Endothelial cell of umbilical vein (primary cell): ENCODE data around the gene PCDH7. TPM values are rescaled to one million over a fixed set of nuclear protein-coding genes. Genes with fewer than 3 reads are reported as not detected.
A peak's percentile ranks its signal among the peaks of the same experiment; 100 is the strongest.

ENCODE experiments used
- BruUV-seq: library from RNA; stranded (reverse); fragments of 400-500 nt; replicated peaks from 2 replicates; lab custom pipeline; 2021; lab: Mats Ljungman, UMichigan
- CTCF ChIA-PET: fragments of 300-600, 350-600 bp; sonication (Branson Sonifier 250); formaldehyde crosslinking; loops from one replicate; lab custom pipeline; 2021; ENCODE audit warnings: antibody characterized with exemption, inconsistent platforms; lab: Charles Lee
- POLR2A ChIA-PET: fragments of 300-600, 350-600 bp; sonication (Branson Sonifier 250); formaldehyde crosslinking; loops from one replicate; lab custom pipeline; 2021; ENCODE audit warnings: antibody characterized with exemption, inconsistent platforms; lab: Charles Lee
- DNase-seq: peaks from one replicate; pipeline ENCODE4 v3.0.0-alpha.2; 2011; ENCODE audit warnings: low read depth, low spot score
- FAIRE-seq: peaks from 2 replicates; lab custom pipeline; 2011; peaks lifted over from hg19 to GRCh38; lab: Jason Lieb, UNC
- H2AFZ ChIP-seq: 2 replicates; pipeline ENCODE4 v1.6.0; 2012; ENCODE audit warnings: low read depth, low read length, control low read depth, inconsistent platforms
- H3K27ac ChIP-seq: 2 replicates; pipeline ENCODE4 v1.5.1; 2011; ENCODE audit warnings: low read depth, mild to moderate bottlenecking, control low read depth, low read length, moderate library complexity; ENCODE audit not compliant: insufficient read depth
- H3K27me3 ChIP-seq, 2 experiments: 2 replicates each; pipeline versions ENCODE4 v1.6.0 to v1.6.1; 2011; ENCODE audit warnings: low read length in 2 of 2, mixed read lengths in 1 of 2; ENCODE audit not compliant: control insufficient read depth in 2 of 2, insufficient read depth in 2 of 2
- H3K36me3 ChIP-seq, 2 experiments: 2 replicates in 1 of 2; 3 replicates in 1 of 2; pipeline ENCODE4 v1.5.1; 2011; ENCODE audit warnings: low read length in 2 of 2, mild to moderate bottlenecking in 1 of 2, moderate library complexity in 1 of 2; ENCODE audit not compliant: control insufficient read depth in 2 of 2, insufficient read depth in 2 of 2; ENCODE audit errors: extremely low read depth in 1 of 2
- H3K4me1 ChIP-seq: 3 replicates; pipeline ENCODE4 v1.5.1; 2011; ENCODE audit warnings: mild to moderate bottlenecking, low read length; ENCODE audit not compliant: control insufficient read depth, insufficient read depth; ENCODE audit errors: extremely low read depth
- H3K4me2 ChIP-seq: 2 replicates; pipeline ENCODE4 v1.6.1; 2011; ENCODE audit warnings: low read length, control low read depth, mixed read lengths; ENCODE audit not compliant: insufficient read depth
- H3K4me3 ChIP-seq, 3 experiments: fragments of 200-600 bp in 1 of 3; sonication (generic), shearing (Covaris generic) in 1 of 3; replicated peaks in 1 of 3; 2 replicates each; pipeline ENCODE4 v1.5.1; 2011 to 2016; ENCODE audit warnings: control low read depth in 3 of 3, low read length in 3 of 3, mild to moderate bottlenecking in 2 of 3, inconsistent platforms in 1 of 3, low read depth in 1 of 3, moderate library complexity in 1 of 3; ENCODE audit not compliant: insufficient read depth in 1 of 3
- H3K79me2 ChIP-seq: 2 replicates; pipeline ENCODE4 v1.6.0; 2012; ENCODE audit warnings: low read length, inconsistent platforms; ENCODE audit not compliant: control insufficient read depth, insufficient read depth
- H3K9ac ChIP-seq: replicated peaks from 2 replicates; pipeline ENCODE3; 2011; ENCODE audit warnings: low read length, control low read depth; ENCODE audit not compliant: insufficient read depth; ENCODE audit errors: extremely low read depth
- H3K9me1 ChIP-seq: replicated peaks from 3 replicates; pipeline ENCODE4 v1.6.0; 2011; ENCODE audit warnings: mild to moderate bottlenecking, low read length; ENCODE audit not compliant: control insufficient read depth, insufficient read depth; ENCODE audit errors: extremely low read depth
- H3K9me3 ChIP-seq: replicated peaks from 2 replicates; pipeline ENCODE4 v1.5.1; 2012; ENCODE audit warnings: low read length, inconsistent platforms; ENCODE audit not compliant: control insufficient read depth, insufficient read depth
- H4K20me1 ChIP-seq: replicated peaks from 2 replicates; pipeline ENCODE3; 2011; ENCODE audit warnings: mild to moderate bottlenecking, low read length; ENCODE audit not compliant: control insufficient read depth, insufficient read depth; ENCODE audit errors: extremely low read depth
- EZH2 ChIP-seq: IDR thresholded peaks from 2 replicates; pipeline ENCODE4 v1.6.1; 2012; ENCODE audit warnings: borderline replicate concordance, low read depth, mild to moderate bottlenecking, moderate library complexity, low read length, inconsistent platforms; ENCODE audit not compliant: severe bottlenecking
- JUN ChIP-seq: IDR thresholded peaks from 2 replicates; pipeline ENCODE4 v1.6.1; 2011; ENCODE audit warnings: borderline replicate concordance, low read depth; ENCODE audit not compliant: insufficient read length, insufficient read depth
- POLR2AphosphoS5 ChIP-seq: IDR thresholded peaks from 2 replicates; pipeline ENCODE4 v1.6.1; 2012; ENCODE audit warnings: low read depth, mild to moderate bottlenecking, control low read depth, low read length, moderate library complexity; ENCODE audit not compliant: insufficient read depth
- dilution Hi-C: fragments of 300-500 bp; cut with MboI; formaldehyde crosslinking; loops from one replicate; pipeline ENCODE4 v1.15.0; 2019; ENCODE audit warnings: low sequenced_read_pairs; ENCODE audit not compliant: extremely low pct_ligation_motif_present
- intact Hi-C: fragments of 100-400 bp; cut with micrococcal nuclease; formaldehyde crosslinking; loops from one replicate; pipeline ENCODE4 v1.10.0; 2022
- polyA plus RNA-seq, 4 experiments: library from polyadenylated mRNA; depleted of rRNA in 3 of 4; stranded (reverse) in 3 of 4; unstranded in 1 of 4; fragments of >200 nt; gene quantifications; 2 replicates each; pipeline versions ENCODE4 v1.2.1 to v1.2.3, GENCODE V29; 2011 to 2012; ENCODE audit warnings: missing spikeins in 1 of 4
- total RNA-seq: library from RNA; stranded (reverse); gene quantifications from 2 replicates; pipeline ENCODE4 v1.2.3, GENCODE V29; 2021
- TF ChIP-seq, protein P1 (sequence below), 2 donors: IDR thresholded peaks; 1 replicate in 1 of 2; 2 replicates in 1 of 2; pipeline ENCODE4 v1.5.1; 2011; ENCODE audit warnings: low read length in 2 of 2, mild to moderate bottlenecking in 2 of 2, moderate library complexity in 2 of 2, control low read depth in 1 of 2, inconsistent platforms in 1 of 2, low read depth in 1 of 2; ENCODE audit not compliant: insufficient read depth in 1 of 2; ENCODE audit errors: extremely low read depth in 1 of 2

PCDH7 gene
- total and polyA plus RNA-seq, 2 donors (not counting 3 experiments of a cell fraction or from before 2014, with no cell fraction given), result 9.5 to 16.6 TPM

DNA sequence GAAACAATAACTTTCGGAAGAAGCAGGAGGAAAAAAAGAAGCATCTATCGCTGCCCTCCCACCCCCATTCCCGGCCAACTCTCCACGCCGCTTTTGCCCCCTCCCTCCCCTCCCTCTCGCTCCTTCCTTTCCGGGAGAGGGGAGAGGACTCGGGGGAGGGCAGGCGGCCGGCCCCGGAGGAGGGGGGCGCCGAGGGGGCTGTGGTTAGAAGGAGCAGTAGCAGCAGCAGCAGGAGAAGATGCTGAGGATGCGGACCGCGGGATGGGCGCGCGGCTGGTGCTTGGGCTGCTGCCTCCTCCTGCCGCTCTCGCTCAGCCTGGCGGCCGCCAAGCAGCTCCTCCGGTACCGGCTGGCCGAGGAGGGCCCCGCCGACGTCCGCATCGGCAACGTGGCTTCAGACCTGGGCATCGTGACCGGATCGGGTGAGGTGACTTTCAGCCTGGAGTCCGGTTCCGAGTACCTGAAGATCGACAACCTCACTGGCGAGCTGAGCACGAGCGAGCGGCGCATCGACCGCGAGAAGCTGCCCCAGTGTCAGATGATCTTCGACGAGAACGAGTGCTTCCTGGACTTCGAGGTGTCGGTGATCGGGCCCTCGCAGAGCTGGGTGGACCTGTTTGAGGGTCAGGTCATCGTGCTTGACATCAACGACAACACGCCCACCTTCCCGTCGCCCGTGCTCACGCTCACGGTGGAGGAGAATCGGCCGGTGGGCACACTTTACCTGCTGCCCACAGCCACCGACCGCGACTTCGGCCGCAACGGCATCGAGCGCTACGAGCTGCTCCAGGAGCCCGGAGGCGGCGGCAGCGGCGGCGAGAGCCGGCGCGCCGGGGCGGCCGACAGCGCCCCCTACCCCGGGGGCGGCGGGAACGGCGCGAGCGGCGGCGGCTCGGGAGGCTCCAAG, 1.3 kb downstream of the PCDH7 start:
- no peaks in the 10 kb centered on the region for H4K20me1 ChIP-seq
- H3K4me2 ChIP-seq, result peak overlapping the region; percentile 84
- no peaks in the 10 kb centered on the region for H3K9me1 ChIP-seq
- H3K4me3 ChIP-seq, result peak overlapping the region; percentile 34 to 53 (median 47)
- H3K4me1 ChIP-seq, result peaks cover 53% of the 10 kb centered on the region
- intact Hi-C loops, result no loop called here
- FAIRE-seq (peak; percentile 61), DNase-seq (peak; percentile 72)
- peak overlapping the region; percentile 87 for H2AFZ ChIP-seq
- peaks cover 56% of the 10 kb centered on the region for H3K79me2 ChIP-seq
- ChIA-PET CTCF (interaction anchor here (0.6 to 2.0 kb wide), 22 partner anchors 16 to 954 kb away, joined by 3 to 23 read pairs (median 4); no protein-coding TSS in a partner anchor), POLR2A (no interaction called here)
- dilution Hi-C loops, result no loop called here
- no peaks in the 10 kb centered on the region for H3K9me3 ChIP-seq
- H3K36me3 ChIP-seq, result no peaks in the 10 kb centered on the region
- TF ChIP-seq, protein P1, sequence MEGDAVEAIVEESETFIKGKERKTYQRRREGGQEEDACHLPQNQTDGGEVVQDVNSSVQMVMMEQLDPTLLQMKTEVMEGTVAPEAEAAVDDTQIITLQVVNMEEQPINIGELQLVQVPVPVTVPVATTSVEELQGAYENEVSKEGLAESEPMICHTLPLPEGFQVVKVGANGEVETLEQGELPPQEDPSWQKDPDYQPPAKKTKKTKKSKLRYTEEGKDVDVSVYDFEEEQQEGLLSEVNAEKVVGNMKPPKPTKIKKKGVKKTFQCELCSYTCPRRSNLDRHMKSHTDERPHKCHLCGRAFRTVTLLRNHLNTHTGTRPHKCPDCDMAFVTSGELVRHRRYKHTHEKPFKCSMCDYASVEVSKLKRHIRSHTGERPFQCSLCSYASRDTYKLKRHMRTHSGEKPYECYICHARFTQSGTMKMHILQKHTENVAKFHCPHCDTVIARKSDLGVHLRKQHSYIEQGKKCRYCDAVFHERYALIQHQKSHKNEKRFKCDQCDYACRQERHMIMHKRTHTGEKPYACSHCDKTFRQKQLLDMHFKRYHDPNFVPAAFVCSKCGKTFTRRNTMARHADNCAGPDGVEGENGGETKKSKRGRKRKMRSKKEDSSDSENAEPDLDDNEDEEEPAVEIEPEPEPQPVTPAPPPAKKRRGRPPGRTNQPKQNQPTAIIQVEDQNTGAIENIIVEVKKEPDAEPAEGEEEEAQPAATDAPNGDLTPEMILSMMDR (IDR thresholded peaks at IDR 0.05; ENCODE audit: extremely low read depth in 1 of 2, insufficient read depth in 1 of 2, low read depth in 1 of 2, low read length in 2 of 2), result peak; percentile 26 to 61
- no peak for TF ChIP-seq JUN
- TF ChIP-seq POLR2AphosphoS5, result peak; percentile 22
- TF ChIP-seq EZH2, result no peak
- H3K27ac ChIP-seq, result peak overlapping the region; percentile 23
- BruUV-seq, result no TSS peak
- H3K9ac ChIP-seq, result peak overlapping the region; percentile 55
- no peaks in the 10 kb centered on the region for H3K27me3 ChIP-seq
